Stimulated activated CD4-positive, alpha-beta T cell treated with anti-CD3 and anti-CD28 coated beads, Interleukin-15, amount 100 ng/mL, for 1 hour (primary cell): ENCODE measurements around the gene FRMPD2.
"Not testable (repeated sequence)": the region's sequence is repeated elsewhere in the genome, so short reads cannot be mapped to it uniquely, and the experiment has no call there.

Experiments used
- DNase-seq, 2 donors: peaks; one replicate each; pipeline ENCODE4 v3.0.0-alpha.2; 2020; ENCODE audit warnings: low read depth in 1 of 2, low spot score in 1 of 2

The FRMPD2 gene

GRCh38 chr10:48143721-48144642 is 130.5 kb downstream of the FRMPD2 start:
- not testable (repeated sequence) for DNase-seq

- DNase-seq = not testable (repeated sequence)
Observed at GRCh38 chr10:48140949-48141348, 133.5 kb downstream of the FRMPD2 start.

- not testable (repeated sequence) for DNase-seq
Observed at GRCh38 chr10:48139953-48140850, 134.3 kb downstream of the FRMPD2 start.

GRCh38 chr10:48128954-48129353 is 145.5 kb downstream of the FRMPD2 start:
- not testable (repeated sequence) for DNase-seq

- DNase-seq = not testable (repeated sequence)
Observed at GRCh38 chr10:48126251-48126650, 148.2 kb downstream of the FRMPD2 start.

GRCh38 chr10:48125631-48126030 is 148.9 kb downstream of the FRMPD2 start:
- DNase-seq = not testable (repeated sequence)

GRCh38 chr10:48122618-48123017 is 151.9 kb downstream of the FRMPD2 start:
- not testable (repeated sequence) for DNase-seq

GRCh38 chr10:48110277-48110676 is 164.2 kb downstream of the FRMPD2 start:
- DNase-seq = not testable (repeated sequence)
